ENCODE data around the gene PGLYRP2.
A peak's percentile ranks its signal among the peaks of the same experiment; 100 is the strongest.

PGLYRP2 gene

DNA sequence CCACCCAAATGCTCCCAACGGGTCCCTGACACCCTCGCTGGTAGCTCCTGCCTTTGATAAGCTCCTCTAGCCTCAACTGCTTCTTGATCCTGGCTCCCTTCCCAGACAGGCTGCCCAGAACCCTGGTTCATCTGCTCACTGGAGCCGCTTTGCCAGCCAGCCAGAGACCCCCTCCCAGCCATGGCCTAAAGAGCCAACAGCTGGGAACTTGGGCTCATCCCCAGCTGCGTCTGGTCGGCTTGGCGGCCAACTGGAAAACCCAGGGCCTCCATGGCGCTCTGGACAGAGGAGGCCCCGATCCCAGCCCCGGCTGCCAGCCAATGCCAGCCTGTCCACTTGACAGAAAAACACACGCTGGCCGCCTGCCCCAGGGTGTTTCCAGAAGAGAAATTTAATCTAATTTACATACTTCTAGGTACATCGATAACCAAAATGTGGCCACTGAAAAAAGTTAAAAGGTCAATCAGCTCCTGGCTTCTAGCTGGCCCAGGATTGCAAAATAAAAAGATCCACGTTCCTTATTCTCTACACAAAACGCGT is 57.5 kb downstream of the PGLYRP2 start:
- Histone ChIP-seq H3K27ac (ENCODE audit: poor library complexity, severe bottlenecking) (no peak overlapping the region), H3K36me3 (ENCODE audit: low read depth) (peaks cover 37% of the 10 kb centered on the region), H3K4me3 (ENCODE audit: severe bottlenecking) (no peak overlapping the region), H3K9me3 (ENCODE audit: severe bottlenecking) (peaks cover 4% of the 10 kb centered on the region), H3K27me3 (ENCODE audit: insufficient read depth, poor library complexity, severe bottlenecking) (no peaks in the 10 kb centered on the region), H3K4me1 (ENCODE audit: insufficient read depth, poor library complexity, severe bottlenecking) (no peaks in the 10 kb centered on the region)
- TF ChIP-seq, protein P1, sequence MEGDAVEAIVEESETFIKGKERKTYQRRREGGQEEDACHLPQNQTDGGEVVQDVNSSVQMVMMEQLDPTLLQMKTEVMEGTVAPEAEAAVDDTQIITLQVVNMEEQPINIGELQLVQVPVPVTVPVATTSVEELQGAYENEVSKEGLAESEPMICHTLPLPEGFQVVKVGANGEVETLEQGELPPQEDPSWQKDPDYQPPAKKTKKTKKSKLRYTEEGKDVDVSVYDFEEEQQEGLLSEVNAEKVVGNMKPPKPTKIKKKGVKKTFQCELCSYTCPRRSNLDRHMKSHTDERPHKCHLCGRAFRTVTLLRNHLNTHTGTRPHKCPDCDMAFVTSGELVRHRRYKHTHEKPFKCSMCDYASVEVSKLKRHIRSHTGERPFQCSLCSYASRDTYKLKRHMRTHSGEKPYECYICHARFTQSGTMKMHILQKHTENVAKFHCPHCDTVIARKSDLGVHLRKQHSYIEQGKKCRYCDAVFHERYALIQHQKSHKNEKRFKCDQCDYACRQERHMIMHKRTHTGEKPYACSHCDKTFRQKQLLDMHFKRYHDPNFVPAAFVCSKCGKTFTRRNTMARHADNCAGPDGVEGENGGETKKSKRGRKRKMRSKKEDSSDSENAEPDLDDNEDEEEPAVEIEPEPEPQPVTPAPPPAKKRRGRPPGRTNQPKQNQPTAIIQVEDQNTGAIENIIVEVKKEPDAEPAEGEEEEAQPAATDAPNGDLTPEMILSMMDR (IDR thresholded peaks at IDR 0.05; ENCODE audit: poor library complexity, severe bottlenecking) = no peak
- DNase-seq (ENCODE audit: low spot score) (no peak), ATAC-seq (ENCODE audit: low read depth) (no peak)

DNA sequence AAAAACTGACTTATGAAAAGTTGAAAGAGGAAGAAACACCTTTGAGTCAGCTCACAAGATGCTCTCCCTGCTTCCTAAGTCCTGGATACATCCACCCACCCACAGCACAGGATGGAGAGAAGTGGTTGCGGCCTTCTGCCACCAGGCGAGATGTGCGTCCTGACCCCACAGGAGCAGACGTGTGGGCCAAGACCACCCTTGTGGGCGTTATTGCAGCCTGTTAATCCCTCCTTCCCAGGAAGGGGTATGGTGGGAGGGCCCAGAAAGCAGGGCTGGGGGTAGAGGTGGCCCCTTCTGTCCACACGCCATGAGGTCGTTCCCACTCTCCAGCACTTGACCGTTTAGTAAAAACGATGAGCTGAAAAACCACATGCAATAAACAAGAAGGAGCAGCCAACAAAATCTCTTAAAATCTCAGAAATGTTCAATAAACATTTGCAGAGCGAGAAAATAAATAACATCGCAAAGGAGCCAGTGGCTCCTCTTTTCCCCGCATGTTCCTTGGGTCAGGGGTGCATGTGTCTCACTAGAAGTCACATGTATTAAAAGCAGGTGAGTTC is 58.1 kb downstream of the PGLYRP2 start:
- no peaks in the 10 kb centered on the region for H3K27me3 ChIP-seq (ENCODE audit: insufficient read depth, poor library complexity, severe bottlenecking)
- ATAC-seq (ENCODE audit: low read depth) (no peak), DNase-seq (ENCODE audit: low spot score) (no peak)
- TF ChIP-seq, protein P1 (IDR thresholded peaks at IDR 0.05; ENCODE audit: poor library complexity, severe bottlenecking) = no peak
- H3K4me3 ChIP-seq (ENCODE audit: severe bottlenecking) = no peak overlapping the region
- H3K9me3 ChIP-seq (ENCODE audit: severe bottlenecking) = peaks cover 4% of the 10 kb centered on the region
- H3K36me3 ChIP-seq (ENCODE audit: low read depth) = peaks cover 36% of the 10 kb centered on the region
- H3K27ac ChIP-seq (ENCODE audit: poor library complexity, severe bottlenecking) = no peak overlapping the region
- no peaks in the 10 kb centered on the region for H3K4me1 ChIP-seq (ENCODE audit: insufficient read depth, poor library complexity, severe bottlenecking)

GRCh38 chr19:15419413-15420025 is 59.8 kb downstream of the PGLYRP2 start:
- DNase-seq (ENCODE audit: low spot score) = no peak
- H3K4me3 ChIP-seq (ENCODE audit: severe bottlenecking) = peak overlapping the region; percentile 78
- H3K4me1 ChIP-seq (ENCODE audit: insufficient read depth, poor library complexity, severe bottlenecking) = no peaks in the 10 kb centered on the region
- peaks cover 40% of the 10 kb centered on the region for H3K36me3 ChIP-seq (ENCODE audit: low read depth)
- TF ChIP-seq, protein P1 (IDR thresholded peaks at IDR 0.05; ENCODE audit: poor library complexity, severe bottlenecking) = peak; percentile 45
- no peak for ATAC-seq (ENCODE audit: low read depth)
- H3K27ac ChIP-seq (ENCODE audit: poor library complexity, severe bottlenecking) = peak overlapping the region; percentile 8
- peaks cover 4% of the 10 kb centered on the region for H3K9me3 ChIP-seq (ENCODE audit: severe bottlenecking)
- no peaks in the 10 kb centered on the region for H3K27me3 ChIP-seq (ENCODE audit: insufficient read depth, poor library complexity, severe bottlenecking)
